ENCODE data around the gene PRG3.

DNA sequence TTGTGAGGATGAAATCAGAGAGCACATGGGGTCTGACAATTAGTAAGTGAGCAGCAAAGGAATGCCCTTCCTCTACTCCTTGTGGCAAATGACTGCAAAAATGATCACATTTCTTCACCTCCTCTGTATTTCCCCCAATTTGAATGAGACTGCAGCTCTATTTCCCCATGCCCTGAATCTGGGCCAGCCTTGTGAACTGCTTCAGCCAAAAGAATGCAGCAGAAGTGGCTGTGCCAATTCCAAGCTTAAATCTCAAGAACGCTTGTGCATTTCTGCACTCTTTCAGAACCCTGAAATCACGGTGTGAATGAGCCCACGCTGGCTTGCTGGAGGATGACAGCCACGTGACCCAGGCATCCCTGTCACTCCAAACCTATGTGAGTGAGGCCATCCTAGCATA, 36.1 kb upstream of the PRG3 start:
- TF ChIP-seq, protein P1, sequence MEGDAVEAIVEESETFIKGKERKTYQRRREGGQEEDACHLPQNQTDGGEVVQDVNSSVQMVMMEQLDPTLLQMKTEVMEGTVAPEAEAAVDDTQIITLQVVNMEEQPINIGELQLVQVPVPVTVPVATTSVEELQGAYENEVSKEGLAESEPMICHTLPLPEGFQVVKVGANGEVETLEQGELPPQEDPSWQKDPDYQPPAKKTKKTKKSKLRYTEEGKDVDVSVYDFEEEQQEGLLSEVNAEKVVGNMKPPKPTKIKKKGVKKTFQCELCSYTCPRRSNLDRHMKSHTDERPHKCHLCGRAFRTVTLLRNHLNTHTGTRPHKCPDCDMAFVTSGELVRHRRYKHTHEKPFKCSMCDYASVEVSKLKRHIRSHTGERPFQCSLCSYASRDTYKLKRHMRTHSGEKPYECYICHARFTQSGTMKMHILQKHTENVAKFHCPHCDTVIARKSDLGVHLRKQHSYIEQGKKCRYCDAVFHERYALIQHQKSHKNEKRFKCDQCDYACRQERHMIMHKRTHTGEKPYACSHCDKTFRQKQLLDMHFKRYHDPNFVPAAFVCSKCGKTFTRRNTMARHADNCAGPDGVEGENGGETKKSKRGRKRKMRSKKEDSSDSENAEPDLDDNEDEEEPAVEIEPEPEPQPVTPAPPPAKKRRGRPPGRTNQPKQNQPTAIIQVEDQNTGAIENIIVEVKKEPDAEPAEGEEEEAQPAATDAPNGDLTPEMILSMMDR (IDR thresholded peaks at IDR 0.05): no peak
- TF ChIP-seq, protein P2, sequence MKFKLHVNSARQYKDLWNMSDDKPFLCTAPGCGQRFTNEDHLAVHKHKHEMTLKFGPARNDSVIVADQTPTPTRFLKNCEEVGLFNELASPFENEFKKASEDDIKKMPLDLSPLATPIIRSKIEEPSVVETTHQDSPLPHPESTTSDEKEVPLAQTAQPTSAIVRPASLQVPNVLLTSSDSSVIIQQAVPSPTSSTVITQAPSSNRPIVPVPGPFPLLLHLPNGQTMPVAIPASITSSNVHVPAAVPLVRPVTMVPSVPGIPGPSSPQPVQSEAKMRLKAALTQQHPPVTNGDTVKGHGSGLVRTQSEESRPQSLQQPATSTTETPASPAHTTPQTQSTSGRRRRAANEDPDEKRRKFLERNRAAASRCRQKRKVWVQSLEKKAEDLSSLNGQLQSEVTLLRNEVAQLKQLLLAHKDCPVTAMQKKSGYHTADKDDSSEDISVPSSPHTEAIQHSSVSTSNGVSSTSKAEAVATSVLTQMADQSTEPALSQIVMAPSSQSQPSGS (CRISPR knock-in tag; IDR thresholded peaks at IDR 0.05; ENCODE audit: borderline replicate concordance, low read depth): no peak
- no peak for TF ChIP-seq FOXP1 (CRISPR knock-in tag; IDR thresholded peaks at IDR 0.05; ENCODE audit: borderline replicate concordance)
- TF ChIP-seq, protein P3, sequence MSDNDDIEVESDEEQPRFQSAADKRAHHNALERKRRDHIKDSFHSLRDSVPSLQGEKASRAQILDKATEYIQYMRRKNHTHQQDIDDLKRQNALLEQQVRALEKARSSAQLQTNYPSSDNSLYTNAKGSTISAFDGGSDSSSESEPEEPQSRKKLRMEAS (CRISPR knock-in tag; IDR thresholded peaks at IDR 0.05): no peak
- TF ChIP-seq JUN (CRISPR knock-in tag; IDR thresholded peaks at IDR 0.05): no peak
- TF ChIP-seq, protein P4, sequence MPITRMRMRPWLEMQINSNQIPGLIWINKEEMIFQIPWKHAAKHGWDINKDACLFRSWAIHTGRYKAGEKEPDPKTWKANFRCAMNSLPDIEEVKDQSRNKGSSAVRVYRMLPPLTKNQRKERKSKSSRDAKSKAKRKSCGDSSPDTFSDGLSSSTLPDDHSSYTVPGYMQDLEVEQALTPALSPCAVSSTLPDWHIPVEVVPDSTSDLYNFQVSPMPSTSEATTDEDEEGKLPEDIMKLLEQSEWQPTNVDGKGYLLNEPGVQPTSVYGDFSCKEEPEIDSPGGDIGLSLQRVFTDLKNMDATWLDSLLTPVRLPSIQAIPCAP (CRISPR knock-in tag; IDR thresholded peaks at IDR 0.05): no peak
- no peak for TF ChIP-seq TEAD4 (CRISPR knock-in tag; IDR thresholded peaks at IDR 0.05)

All from WTC11 (cell line).